Lung (tissue), 12 donors: ENCODE results near the gene OR3A2. TPM values are rescaled to one million over a fixed set of nuclear protein-coding genes. Genes with fewer than 3 reads are reported as not detected.
"Not testable (repeated sequence)": the region's sequence is repeated elsewhere in the genome, so short reads cannot be mapped to it uniquely, and the experiment has no call there.

ENCODE experiments used
- ATAC-seq: fragments of 200-7000 bp; cut with Tn5 transposase; one replicate; pipeline ENCODE4 v1.9.1; 2020; ENCODE audit warnings: moderate number of reproducible peaks; ENCODE audit not compliant: insufficient read depth, low FRiP score
- DNase-seq, 3 donors: peaks; one replicate each; pipeline ENCODE4 v3.0.0-alpha.2; 2013 to 2017
- H3K27ac ChIP-seq, 2 donors: one replicate each; pipeline ENCODE4 v1.5.1; 2013; ENCODE audit warnings: mild to moderate bottlenecking in 2 of 2, moderate library complexity in 2 of 2, control low read depth in 1 of 2, inconsistent platforms in 1 of 2, low read depth in 1 of 2, low read length in 1 of 2
- H3K27me3 ChIP-seq, 3 donors: one replicate each; pipeline ENCODE4 v1.5.1; 2013; ENCODE audit warnings: low read length in 2 of 3; ENCODE audit not compliant: control insufficient read depth in 3 of 3, insufficient read depth in 3 of 3
- H3K36me3 ChIP-seq, 4 donors: one replicate each; pipeline ENCODE4 v1.5.1; 2013; ENCODE audit warnings: low read length in 4 of 4, mild to moderate bottlenecking in 1 of 4, moderate library complexity in 1 of 4; ENCODE audit not compliant: control insufficient read depth in 4 of 4, insufficient read depth in 4 of 4
- H3K4me1 ChIP-seq, 5 donors: one replicate each; pipeline ENCODE4 v1.5.1; 2013; ENCODE audit warnings: low read length in 5 of 5, mild to moderate bottlenecking in 2 of 5, moderate library complexity in 1 of 5; ENCODE audit not compliant: control insufficient read depth in 5 of 5, insufficient read depth in 5 of 5
- H3K4me3 ChIP-seq: one replicate; pipeline ENCODE4 v1.5.1; 2013; ENCODE audit warnings: mild to moderate bottlenecking, control low read depth, moderate library complexity
- H3K9ac ChIP-seq, 2 donors: one replicate each; pipeline ENCODE4 v1.5.1; 2013; ENCODE audit warnings: low read length in 2 of 2, control low read depth in 1 of 2; ENCODE audit not compliant: insufficient read depth in 1 of 2
- H3K9me3 ChIP-seq, 4 donors: one replicate each; pipeline ENCODE4 v1.5.1; 2013; ENCODE audit warnings: low read length in 3 of 4, mild to moderate bottlenecking in 1 of 4, moderate library complexity in 1 of 4; ENCODE audit not compliant: control insufficient read depth in 4 of 4, insufficient read depth in 3 of 4
- CTCF ChIP-seq: IDR thresholded peaks from 2 replicates; pipeline ENCODE4 v1.5.1; 2012; ENCODE audit warnings: mild to moderate bottlenecking; ENCODE audit errors: control extremely low read depth, extremely low read depth
- WGBS, 2 donors: extraction: QIAGEN DNeasy Blood & Tissue Kit; methylation state at CpG; one replicate each; pipeline ENCODE4 v1.1.7; 2013; 5-methylcytosine and 5-hydroxymethylcytosine counted together
- polyA plus RNA-seq, 2 donors: library from polyadenylated mRNA; stranded (reverse); fragments of 200-250 nt; gene quantifications; one replicate each; pipeline ENCODE4 v1.2.1, GENCODE V29; 2013
- total RNA-seq, 2 donors: library from RNA; depleted of rRNA in 1 of 2; stranded (reverse); fragments of >200 nt in 1 of 2; gene quantifications; one replicate each; pipeline ENCODE4 v1.2.1, GENCODE V29; 2014 to 2021
- donor health status: control.
- donor health status: control.
- donor health status: Bipolar disorder and iron deficiency.
- donor health status: healthy.
- donor health status: DM: yes; HTN: yes; CAD: no.

The OR3A2 gene
- total and polyA plus RNA-seq, 4 donors = 0.10 to 0.37 TPM; not detected in 2

- DNase-seq (no peak), ATAC-seq (no peak)
- Histone ChIP-seq H3K4me1 (peaks cover 0 to 2% (median 0%) of the 10 kb centered on the region in 5 donors), H3K27me3 (peaks cover 4 to 16% (median 11%) of the 10 kb centered on the region in 3 donors), H3K27ac (no peak overlapping the region), H3K36me3 (no peaks in the 10 kb centered on the region), H3K9me3 (peaks cover 0 to 10% (median 0%) of the 10 kb centered on the region in 4 donors), H3K4me3 (no peak overlapping the region), H3K9ac (no peak overlapping the region)
- 71% methylated on average over 4 of the region's 4 CpGs for WGBS, 2 donors
- no peak for TF ChIP-seq CTCF
Measured at GRCh38 chr17:3389791-3390190, 3.7 kb upstream of the OR3A2 start.

- TF ChIP-seq CTCF = no peak
- H3K27me3 ChIP-seq = peaks cover 7 to 19% (median 9%) of the 10 kb centered on the region in 3 donors
- no peak for ATAC-seq
- H3K4me3 ChIP-seq = no peak overlapping the region
- no peak overlapping the region for H3K27ac ChIP-seq
- H3K9me3 ChIP-seq = peaks cover 0 to 17% (median 0%) of the 10 kb centered on the region in 4 donors
- WGBS, 2 donors = 72 to 86% methylated on average over 5 of the region's 5 CpGs
- no peak for DNase-seq
- peaks cover 0 to 2% (median 0%) of the 10 kb centered on the region in 5 donors for H3K4me1 ChIP-seq
- H3K9ac ChIP-seq = no peak overlapping the region
- H3K36me3 ChIP-seq = no peaks in the 10 kb centered on the region
Measured at GRCh38 chr17:3381957-3382356, 4.2 kb downstream of the OR3A2 start.

- TF ChIP-seq CTCF = no peak
- ATAC-seq = no peak
- H3K27ac ChIP-seq = no peak overlapping the region
- no peak for DNase-seq
- H3K36me3 ChIP-seq = no peaks in the 10 kb centered on the region
- no peak overlapping the region for H3K4me3 ChIP-seq
- no peak overlapping the region for H3K9ac ChIP-seq
- H3K4me1 ChIP-seq = no peaks in the 10 kb centered on the region
- WGBS, 2 donors = 77 to 92% methylated on average over 8 of the region's 8 CpGs
- peaks cover 0 to 12% (median 4%) of the 10 kb centered on the region in 4 donors for H3K9me3 ChIP-seq
- peaks cover 0 to 3% (median 3%) of the 10 kb centered on the region in 3 donors for H3K27me3 ChIP-seq
Measured at GRCh38 chr17:3378321-3378720, 7.8 kb downstream of the OR3A2 start.

GRCh38 chr17:3371167-3371566, 14.9 kb downstream of the OR3A2 start:
- 95 to 96% methylated on average over 4 to 31 of the region's 31 CpGs for WGBS, 2 donors
- not testable (repeated sequence) for H3K4me1 ChIP-seq

GRCh38 chr17:3342782-3343181, 43.3 kb downstream of the OR3A2 start:
- DNase-seq, H3K27me3 ChIP-seq, H3K4me3 ChIP-seq, ATAC-seq, H3K9ac ChIP-seq, H3K27ac ChIP-seq, H3K4me1 ChIP-seq, H3K36me3 ChIP-seq: not testable (repeated sequence)
- WGBS, 2 donors = 91 to 93% methylated on average over 12 of the region's 12 CpGs
- peaks cover 0 to 12% (median 3%) of the 10 kb centered on the region in 4 donors for H3K9me3 ChIP-seq

More at GRCh38 chr17:3371167-3371566, 14.9 kb downstream of the OR3A2 start:
- H3K4me3 ChIP-seq, H3K9ac ChIP-seq, H3K27ac ChIP-seq, DNase-seq, ATAC-seq, H3K9me3 ChIP-seq, H3K36me3 ChIP-seq, H3K27me3 ChIP-seq: not testable (repeated sequence)
